Fibroblast of villous mesenchyme (primary cell): ENCODE measurements around the gene HOXB9. TPM values are rescaled to one million over a fixed set of nuclear protein-coding genes. Genes with fewer than 3 reads are reported as not detected.

Experiments
- DNase-seq: peaks from one replicate; pipeline ENCODE4 v3.0.0-alpha.2; 2010; ENCODE audit warnings: low read depth
- H3K4me3 ChIP-seq: 2 replicates; pipeline ENCODE4 v1.5.1; 2011; ENCODE audit warnings: low read depth, mild to moderate bottlenecking, low read length
- CTCF ChIP-seq: IDR thresholded peaks from 2 replicates; pipeline ENCODE4 v1.5.1; 2012; ENCODE audit warnings: low read depth, mild to moderate bottlenecking, low read length; ENCODE audit not compliant: insufficient read depth
- total RNA-seq: library from RNA; depleted of rRNA; stranded (reverse); fragments of >200 nt; gene quantifications from 2 replicates; pipeline ENCODE4 v1.2.3, GENCODE V29; 2012

HOXB9 gene
- total RNA-seq, 1 donor: not detected

GRCh38 chr17:48639136-48639535 is 13.0 kb upstream of the HOXB9 start:
- TF ChIP-seq CTCF: no peak
- H3K4me3 ChIP-seq: no peak overlapping the region
- DNase-seq: no peak

GRCh38 chr17:48637323-48638260 is 11.4 kb upstream of the HOXB9 start:
- DNase-seq: peak; percentile 54
- no peak for TF ChIP-seq CTCF
- H3K4me3 ChIP-seq: no peak overlapping the region

GRCh38 chr17:48636177-48637018 is 10.2 kb upstream of the HOXB9 start:
- TF ChIP-seq CTCF: peak; percentile 68
- no peak overlapping the region for H3K4me3 ChIP-seq
- peak; percentile 74 for DNase-seq

GRCh38 chr17:48634493-48635208 is 8.5 kb upstream of the HOXB9 start:
- no peak overlapping the region for H3K4me3 ChIP-seq
- DNase-seq: no peak
- TF ChIP-seq CTCF: no peak

GRCh38 chr17:48633266-48633677 is 7.1 kb upstream of the HOXB9 start:
- no peak for TF ChIP-seq CTCF
- no peak for DNase-seq
- H3K4me3 ChIP-seq: no peak overlapping the region

- DNase-seq: no peak
- no peak overlapping the region for H3K4me3 ChIP-seq
- no peak for TF ChIP-seq CTCF
Observed at GRCh38 chr17:48632579-48633265, 6.6 kb upstream of the HOXB9 start.
